Nucleus accumbens (tissue), 56 donors: ENCODE results near the gene CHST11.

Experiments
- DNase-seq, 56 donors: peaks; one replicate each; lab custom pipeline; 2025; lab: John Stamatoyannopoulos, UW

The CHST11 gene

GRCh38 chr12:104615048-104615561, 158.4 kb downstream of the CHST11 start:
- DNase-seq: no peak

- no peak for DNase-seq
Measured at GRCh38 chr12:104618691-104619090, 161.9 kb downstream of the CHST11 start.

- DNase-seq: no peak
Measured at GRCh38 chr12:104619305-104619704, 162.6 kb downstream of the CHST11 start.

- DNase-seq: no peak
Measured at GRCh38 chr12:104620837-104621531, 164.2 kb downstream of the CHST11 start.

GRCh38 chr12:104622928-104623327, 166.2 kb downstream of the CHST11 start:
- no peak for DNase-seq

- DNase-seq: no peak
Measured at GRCh38 chr12:104623883-104624282, 167.1 kb downstream of the CHST11 start.

GRCh38 chr12:104624529-104624928, 167.8 kb downstream of the CHST11 start:
- no peak for DNase-seq

GRCh38 chr12:104626069-104626837, 169.5 kb downstream of the CHST11 start:
- no peak for DNase-seq

- no peak for DNase-seq
Measured at GRCh38 chr12:104627231-104627989, 170.7 kb downstream of the CHST11 start.

GRCh38 chr12:104627990-104628830, 171.5 kb downstream of the CHST11 start:
- DNase-seq: no peak

GRCh38 chr12:104628831-104629135, 172.0 kb downstream of the CHST11 start:
- DNase-seq: no peak

- no peak for DNase-seq
Measured at GRCh38 chr12:104630230-104630670, 173.5 kb downstream of the CHST11 start.

GRCh38 chr12:104631867-104632266, 175.1 kb downstream of the CHST11 start:
- DNase-seq: no peak

GRCh38 chr12:104632724-104633201, 176.0 kb downstream of the CHST11 start:
- DNase-seq: no peak

GRCh38 chr12:104634044-104634443, 177.3 kb downstream of the CHST11 start:
- DNase-seq: no peak

- no peak for DNase-seq
Measured at GRCh38 chr12:104634852-104635251, 178.1 kb downstream of the CHST11 start.

GRCh38 chr12:104635607-104636343, 179.0 kb downstream of the CHST11 start:
- DNase-seq: no peak

GRCh38 chr12:104636496-104636895, 179.7 kb downstream of the CHST11 start:
- no peak for DNase-seq

- no peak for DNase-seq
Measured at GRCh38 chr12:104637604-104638003, 180.9 kb downstream of the CHST11 start.
